ENCODE data around the gene PSMA8. TPM values are rescaled to one million over a fixed set of nuclear protein-coding genes. Genes with fewer than 3 reads are reported as not detected.

Gene PSMA8
- total and polyA plus RNA-seq, 2 of the 13 experiments (the other 11 are each of a cell fraction or from before 2014, with no cell fraction given), result not detected

DNA sequence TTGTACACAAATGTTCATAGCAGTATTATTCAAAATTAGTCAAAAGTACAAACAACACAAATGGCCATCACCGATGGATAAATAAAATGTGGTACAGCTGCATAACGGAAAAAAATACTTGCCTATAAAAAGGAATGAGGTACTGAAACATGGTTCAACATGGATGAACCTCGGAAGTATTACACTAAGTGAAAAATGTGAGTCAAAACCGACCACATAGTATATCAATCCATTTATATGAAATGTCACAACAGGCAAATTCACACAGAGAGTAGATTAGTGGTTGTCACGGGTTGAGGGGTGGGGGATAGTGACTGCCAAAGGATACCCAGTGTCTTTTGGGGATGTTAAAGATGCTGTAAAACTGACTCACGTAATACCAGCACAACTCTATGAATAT is 46.7 kb upstream of the PSMA8 start:
- DNase-seq (ENCODE audit: low spot score) (no peak), ATAC-seq (no peak), FAIRE-seq (no peak)
- H3K9me3 ChIP-seq (ENCODE audit: low read length), result no peaks in the 10 kb centered on the region
- peaks cover 31% of the 10 kb centered on the region for H3K79me2 ChIP-seq (ENCODE audit: insufficient read depth, low read length)
- peaks cover 0 to 39% of the 10 kb centered on the region in 2 experiments; a peak in 4 of 5 replicates for H3K36me3 ChIP-seq (replicated peaks in 1 of 2; ENCODE audit: control insufficient read depth in 1 of 2, insufficient read depth in 2 of 2, low read length in 2 of 2)
- H3K4me1 ChIP-seq (ENCODE audit: insufficient read depth, low read length), result peaks cover 19% of the 10 kb centered on the region
- intact Hi-C loops (cut with micrococcal nuclease; ENCODE audit: unreplicated experiment) (no loop called here), in situ Hi-C loops (cut with HindIII; ENCODE audit: extremely low pct_ligation_motif_present, low pct_unique_long_range_greater_than_20kb) (no loop called here)
- no peak overlapping the region for H3K4me2 ChIP-seq (ENCODE audit: low read depth, low read length)
- no TSS peak for BruUV-seq (replicated peaks)
- H2AFZ ChIP-seq (ENCODE audit: low read length), result no peak overlapping the region
- no peak overlapping the region for H3K4me3 ChIP-seq (replicated peaks in 1 of 3; ENCODE audit: insufficient read depth in 1 of 3, low read depth in 2 of 3, low read length in 3 of 3)
- 97% methylated on average over 6 of the region's 6 CpGs for WGBS (ENCODE audit: low lambda C conversion rate)
- H3K9ac ChIP-seq (ENCODE audit: insufficient read depth, low read depth, low read length), result no peak overlapping the region
- H3K27me3 ChIP-seq (ENCODE audit: control insufficient read depth in 1 of 2, insufficient read depth in 2 of 2, low read length in 2 of 2), result no peaks in the 10 kb centered on the region; a peak in 1 of 5 replicates
- POLR2A ChIA-PET, result no interaction called here
- CTCF ChIA-PET (ENCODE audit: low intra/inter-chr PET ratio, low total read pairs), result no interaction called here
- no peak overlapping the region for H3K27ac ChIP-seq (ENCODE audit: extremely low read length, insufficient read depth, low read length)
- peaks cover 10% of the 10 kb centered on the region; the same call in 1 of the 2 replicates for H4K20me1 ChIP-seq (ENCODE audit: insufficient read depth, low read length)
- TF ChIP-seq, protein P1, sequence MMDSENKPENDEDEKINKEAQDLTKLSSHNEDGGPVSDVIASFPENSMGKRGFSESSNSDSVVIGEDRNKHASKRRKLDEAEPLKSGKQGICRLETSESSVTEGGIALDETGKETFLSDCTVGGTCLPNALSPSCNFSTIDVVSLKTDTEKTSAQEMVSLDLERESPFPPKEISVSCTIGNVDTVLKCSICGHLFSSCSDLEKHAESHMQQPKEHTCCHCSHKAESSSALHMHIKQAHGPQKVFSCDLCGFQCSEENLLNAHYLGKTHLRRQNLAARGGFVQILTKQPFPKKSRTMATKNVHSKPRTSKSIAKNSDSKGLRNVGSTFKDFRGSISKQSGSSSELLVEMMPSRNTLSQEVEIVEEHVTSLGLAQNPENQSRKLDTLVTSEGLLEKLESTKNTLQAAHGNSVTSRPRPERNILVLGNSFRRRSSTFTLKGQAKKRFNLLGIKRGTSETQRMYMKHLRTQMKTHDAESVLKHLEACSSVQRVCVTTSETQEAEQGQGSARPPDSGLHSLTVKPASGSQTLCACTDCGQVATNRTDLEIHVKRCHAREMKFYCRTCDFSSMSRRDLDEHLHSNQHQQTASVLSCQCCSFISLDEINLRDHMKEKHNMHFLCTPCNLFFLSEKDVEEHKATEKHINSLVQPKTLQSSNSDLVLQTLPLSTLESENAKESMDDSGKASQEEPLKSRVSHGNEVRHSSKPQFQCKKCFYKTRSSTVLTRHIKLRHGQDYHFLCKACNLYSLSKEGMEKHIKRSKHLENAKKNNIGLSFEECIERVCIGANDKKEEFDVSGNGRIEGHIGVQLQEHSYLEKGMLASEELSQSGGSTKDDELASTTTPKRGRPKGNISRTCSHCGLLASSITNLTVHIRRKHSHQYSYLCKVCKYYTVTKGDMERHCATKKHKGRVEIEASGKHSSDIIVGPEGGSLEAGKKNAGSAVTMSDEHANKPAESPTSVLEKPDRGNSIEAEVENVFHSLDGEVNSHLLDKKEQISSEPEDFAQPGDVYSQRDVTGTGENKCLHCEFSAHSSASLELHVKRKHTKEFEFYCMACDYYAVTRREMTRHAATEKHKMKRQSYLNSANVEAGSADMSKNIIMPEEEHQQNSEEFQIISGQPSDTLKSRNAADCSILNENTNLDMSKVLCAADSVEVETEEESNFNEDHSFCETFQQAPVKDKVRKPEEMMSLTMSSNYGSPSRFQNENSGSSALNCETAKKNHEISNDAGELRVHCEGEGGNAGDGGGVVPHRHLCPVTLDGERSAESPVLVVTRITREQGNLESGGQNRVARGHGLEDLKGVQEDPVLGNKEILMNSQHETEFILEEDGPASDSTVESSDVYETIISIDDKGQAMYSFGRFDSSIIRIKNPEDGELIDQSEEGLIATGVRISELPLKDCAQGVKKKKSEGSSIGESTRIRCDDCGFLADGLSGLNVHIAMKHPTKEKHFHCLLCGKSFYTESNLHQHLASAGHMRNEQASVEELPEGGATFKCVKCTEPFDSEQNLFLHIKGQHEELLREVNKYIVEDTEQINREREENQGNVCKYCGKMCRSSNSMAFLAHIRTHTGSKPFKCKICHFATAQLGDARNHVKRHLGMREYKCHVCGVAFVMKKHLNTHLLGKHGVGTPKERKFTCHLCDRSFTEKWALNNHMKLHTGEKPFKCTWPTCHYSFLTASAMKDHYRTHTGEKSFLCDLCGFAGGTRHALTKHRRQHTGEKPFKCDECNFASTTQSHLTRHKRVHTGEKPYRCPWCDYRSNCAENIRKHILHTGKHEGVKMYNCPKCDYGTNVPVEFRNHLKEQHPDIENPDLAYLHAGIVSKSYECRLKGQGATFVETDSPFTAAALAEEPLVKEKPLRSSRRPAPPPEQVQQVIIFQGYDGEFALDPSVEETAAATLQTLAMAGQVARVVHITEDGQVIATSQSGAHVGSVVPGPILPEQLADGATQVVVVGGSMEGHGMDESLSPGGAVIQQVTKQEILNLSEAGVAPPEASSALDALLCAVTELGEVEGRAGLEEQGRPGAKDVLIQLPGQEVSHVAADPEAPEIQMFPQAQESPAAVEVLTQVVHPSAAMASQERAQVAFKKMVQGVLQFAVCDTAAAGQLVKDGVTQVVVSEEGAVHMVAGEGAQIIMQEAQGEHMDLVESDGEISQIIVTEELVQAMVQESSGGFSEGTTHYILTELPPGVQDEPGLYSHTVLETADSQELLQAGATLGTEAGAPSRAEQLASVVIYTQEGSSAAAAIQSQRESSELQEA (CRISPR knock-in tag; IDR thresholded peaks at IDR 0.05; ENCODE audit: not compliant biosample characterization), result no peak
- TF ChIP-seq HMGA1 (CRISPR knock-in tag; conservative IDR thresholded peaks at IDR 0.05) (no peak), U2AF1 (optimal IDR thresholded peaks at IDR 0.05; ENCODE audit: low read depth, low read length) (no peak), ZNF678 (CRISPR knock-in tag; IDR thresholded peaks at IDR 0.05) (no peak), TP53 (CRISPR knock-in tag; conservative IDR thresholded peaks at IDR 0.05) (no peak), JDP2 (CRISPR knock-in tag; IDR thresholded peaks at IDR 0.05; ENCODE audit: borderline replicate concordance) (no peak), FOXO1 (CRISPR knock-in tag; IDR thresholded peaks at IDR 0.05) (no peak), SOX13 (IDR thresholded peaks at IDR 0.05) (no peak), SOX13 (CRISPR knock-in tag; conservative IDR thresholded peaks at IDR 0.05 in 1 of 2, IDR thresholded peaks at IDR 0.05 in 1 of 2) (no peak)
- TF ChIP-seq, protein P2, sequence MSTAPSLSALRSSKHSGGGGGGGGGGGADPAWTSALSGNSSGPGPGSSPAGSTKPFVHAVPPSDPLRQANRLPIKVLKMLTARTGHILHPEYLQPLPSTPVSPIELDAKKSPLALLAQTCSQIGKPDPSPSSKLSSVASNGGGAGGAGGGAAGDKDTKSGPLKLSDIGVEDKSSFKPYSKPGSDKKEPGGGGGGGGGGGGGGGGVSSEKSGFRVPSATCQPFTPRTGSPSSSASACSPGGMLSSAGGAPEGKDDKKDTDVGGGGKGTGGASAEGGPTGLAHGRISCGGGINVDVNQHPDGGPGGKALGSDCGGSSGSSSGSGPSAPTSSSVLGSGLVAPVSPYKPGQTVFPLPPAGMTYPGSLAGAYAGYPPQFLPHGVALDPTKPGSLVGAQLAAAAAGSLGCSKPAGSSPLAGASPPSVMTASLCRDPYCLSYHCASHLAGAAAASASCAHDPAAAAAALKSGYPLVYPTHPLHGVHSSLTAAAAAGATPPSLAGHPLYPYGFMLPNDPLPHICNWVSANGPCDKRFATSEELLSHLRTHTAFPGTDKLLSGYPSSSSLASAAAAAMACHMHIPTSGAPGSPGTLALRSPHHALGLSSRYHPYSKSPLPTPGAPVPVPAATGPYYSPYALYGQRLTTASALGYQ (CRISPR knock-in tag; IDR thresholded peaks at IDR 0.05), result no peak
- TF ChIP-seq, protein P3, sequence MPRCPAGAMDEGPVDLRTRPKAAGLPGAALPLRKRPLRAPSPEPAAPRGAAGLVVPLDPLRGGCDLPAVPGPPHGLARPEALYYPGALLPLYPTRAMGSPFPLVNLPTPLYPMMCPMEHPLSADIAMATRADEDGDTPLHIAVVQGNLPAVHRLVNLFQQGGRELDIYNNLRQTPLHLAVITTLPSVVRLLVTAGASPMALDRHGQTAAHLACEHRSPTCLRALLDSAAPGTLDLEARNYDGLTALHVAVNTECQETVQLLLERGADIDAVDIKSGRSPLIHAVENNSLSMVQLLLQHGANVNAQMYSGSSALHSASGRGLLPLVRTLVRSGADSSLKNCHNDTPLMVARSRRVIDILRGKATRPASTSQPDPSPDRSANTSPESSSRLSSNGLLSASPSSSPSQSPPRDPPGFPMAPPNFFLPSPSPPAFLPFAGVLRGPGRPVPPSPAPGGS (CRISPR knock-in tag; IDR thresholded peaks at IDR 0.05), result no peak
- TF ChIP-seq, protein P4, sequence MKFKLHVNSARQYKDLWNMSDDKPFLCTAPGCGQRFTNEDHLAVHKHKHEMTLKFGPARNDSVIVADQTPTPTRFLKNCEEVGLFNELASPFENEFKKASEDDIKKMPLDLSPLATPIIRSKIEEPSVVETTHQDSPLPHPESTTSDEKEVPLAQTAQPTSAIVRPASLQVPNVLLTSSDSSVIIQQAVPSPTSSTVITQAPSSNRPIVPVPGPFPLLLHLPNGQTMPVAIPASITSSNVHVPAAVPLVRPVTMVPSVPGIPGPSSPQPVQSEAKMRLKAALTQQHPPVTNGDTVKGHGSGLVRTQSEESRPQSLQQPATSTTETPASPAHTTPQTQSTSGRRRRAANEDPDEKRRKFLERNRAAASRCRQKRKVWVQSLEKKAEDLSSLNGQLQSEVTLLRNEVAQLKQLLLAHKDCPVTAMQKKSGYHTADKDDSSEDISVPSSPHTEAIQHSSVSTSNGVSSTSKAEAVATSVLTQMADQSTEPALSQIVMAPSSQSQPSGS (CRISPR knock-in tag; IDR thresholded peaks at IDR 0.05), result no peak

Data from HepG2 (cell line).